Omental fat pad (tissue), 4 donors: ENCODE results near the gene GATAD2A. TPM values are rescaled to one million over a fixed set of nuclear protein-coding genes. Genes with fewer than 3 reads are reported as not detected.

Experiments used
- ATAC-seq: fragments of 150-250 bp; one replicate; pipeline ENCODE4 v1.9.1; 2016; ENCODE audit warnings: mild to moderate bottlenecking, moderate library complexity; ENCODE audit not compliant: low FRiP score
- DNase-seq: peaks from one replicate; pipeline ENCODE4 v3.0.0-alpha.2; 2019; ENCODE audit warnings: low spot score
- total RNA-seq, 4 donors: library from RNA; depleted of rRNA; stranded (reverse); fragments of >200 nt; gene quantifications; one replicate each; pipeline ENCODE4 v1.1.0, GENCODE V29; 2016
- TF ChIP-seq, protein P1 (sequence below), 3 donors: fragments of 450-650 bp; IDR thresholded peaks; one replicate each; pipeline ENCODE4 v1.5.1; 2016 to 2017; ENCODE audit warnings: antibody characterized with exemption in 3 of 3, mild to moderate bottlenecking in 3 of 3, moderate library complexity in 2 of 3

GATAD2A gene
- total RNA-seq, 4 donors from 2014 or later: 25.9 to 80.3 (median 35.9) TPM

DNA sequence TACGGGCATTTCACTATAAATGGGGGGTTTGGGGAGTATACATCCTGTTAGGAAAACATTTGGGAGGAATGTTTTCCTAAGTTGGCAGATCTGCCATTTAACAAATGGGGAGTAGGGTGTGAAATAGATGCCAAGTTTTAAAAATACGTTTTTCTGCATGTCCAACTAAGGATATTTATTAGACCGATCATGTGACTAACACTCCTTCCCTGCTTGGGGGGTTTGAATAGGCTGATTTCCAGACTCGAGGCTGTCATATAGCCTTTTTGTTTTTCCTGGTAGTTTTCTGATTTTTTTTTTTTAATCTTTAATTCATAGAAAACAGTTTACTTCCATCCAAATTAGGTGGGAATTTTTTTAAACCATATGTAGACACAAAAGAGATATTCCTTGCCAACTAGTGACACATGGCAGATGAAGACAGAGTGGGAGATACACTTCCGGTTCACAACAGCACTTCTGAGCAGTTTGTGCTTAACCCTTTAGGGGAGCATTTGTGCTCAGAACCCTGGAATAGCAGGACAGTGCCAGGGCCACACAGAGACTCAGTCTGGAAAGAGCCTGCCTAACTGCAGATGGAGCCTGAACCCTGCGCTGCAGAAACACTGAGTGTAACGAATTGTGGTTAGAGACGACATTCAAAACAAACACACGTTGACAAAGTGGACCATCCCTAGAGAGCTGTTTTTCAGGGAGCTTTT is 5.6 kb upstream of the GATAD2A start:
- DNase-seq (no peak), ATAC-seq (no peak)
- TF ChIP-seq, protein P1, sequence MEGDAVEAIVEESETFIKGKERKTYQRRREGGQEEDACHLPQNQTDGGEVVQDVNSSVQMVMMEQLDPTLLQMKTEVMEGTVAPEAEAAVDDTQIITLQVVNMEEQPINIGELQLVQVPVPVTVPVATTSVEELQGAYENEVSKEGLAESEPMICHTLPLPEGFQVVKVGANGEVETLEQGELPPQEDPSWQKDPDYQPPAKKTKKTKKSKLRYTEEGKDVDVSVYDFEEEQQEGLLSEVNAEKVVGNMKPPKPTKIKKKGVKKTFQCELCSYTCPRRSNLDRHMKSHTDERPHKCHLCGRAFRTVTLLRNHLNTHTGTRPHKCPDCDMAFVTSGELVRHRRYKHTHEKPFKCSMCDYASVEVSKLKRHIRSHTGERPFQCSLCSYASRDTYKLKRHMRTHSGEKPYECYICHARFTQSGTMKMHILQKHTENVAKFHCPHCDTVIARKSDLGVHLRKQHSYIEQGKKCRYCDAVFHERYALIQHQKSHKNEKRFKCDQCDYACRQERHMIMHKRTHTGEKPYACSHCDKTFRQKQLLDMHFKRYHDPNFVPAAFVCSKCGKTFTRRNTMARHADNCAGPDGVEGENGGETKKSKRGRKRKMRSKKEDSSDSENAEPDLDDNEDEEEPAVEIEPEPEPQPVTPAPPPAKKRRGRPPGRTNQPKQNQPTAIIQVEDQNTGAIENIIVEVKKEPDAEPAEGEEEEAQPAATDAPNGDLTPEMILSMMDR (IDR thresholded peaks at IDR 0.05): no peak

DNA sequence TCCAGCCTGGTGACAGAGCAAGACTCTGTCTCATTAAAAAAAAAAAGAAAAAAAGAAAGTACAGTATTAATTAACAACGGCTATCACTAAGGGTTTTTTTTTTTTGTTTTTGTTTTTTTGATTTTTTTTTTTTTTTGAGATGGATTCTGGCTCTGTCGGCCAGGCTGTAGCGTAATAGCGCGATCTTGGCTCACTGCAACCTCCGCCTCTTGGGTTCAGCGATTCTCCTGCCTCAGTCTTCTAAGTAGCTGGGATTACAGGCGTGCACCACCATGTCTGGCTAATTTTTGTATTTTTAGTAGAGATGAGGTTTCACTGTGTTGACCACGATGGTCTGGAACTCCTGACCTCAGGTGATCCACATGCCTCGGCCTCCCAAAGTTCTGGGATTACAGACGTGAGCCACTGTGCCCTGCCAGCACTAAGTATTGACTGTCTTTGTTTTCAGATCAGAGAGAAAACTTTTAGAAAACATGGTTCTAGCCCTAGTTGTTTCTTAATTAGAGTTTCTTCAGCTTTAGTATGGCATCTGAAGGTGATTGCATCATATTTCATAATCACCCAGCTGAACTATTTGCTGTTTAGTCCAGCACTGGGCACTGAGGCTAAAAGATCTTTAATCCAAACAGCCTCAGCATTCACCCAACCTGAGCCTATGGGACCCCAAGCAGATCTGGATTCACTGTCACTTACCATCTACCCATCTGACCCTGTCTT is 2.7 kb upstream of the GATAD2A start:
- DNase-seq (no peak), ATAC-seq (peak; percentile 8)
- TF ChIP-seq, protein P1 (IDR thresholded peaks at IDR 0.05): no peak

DNA sequence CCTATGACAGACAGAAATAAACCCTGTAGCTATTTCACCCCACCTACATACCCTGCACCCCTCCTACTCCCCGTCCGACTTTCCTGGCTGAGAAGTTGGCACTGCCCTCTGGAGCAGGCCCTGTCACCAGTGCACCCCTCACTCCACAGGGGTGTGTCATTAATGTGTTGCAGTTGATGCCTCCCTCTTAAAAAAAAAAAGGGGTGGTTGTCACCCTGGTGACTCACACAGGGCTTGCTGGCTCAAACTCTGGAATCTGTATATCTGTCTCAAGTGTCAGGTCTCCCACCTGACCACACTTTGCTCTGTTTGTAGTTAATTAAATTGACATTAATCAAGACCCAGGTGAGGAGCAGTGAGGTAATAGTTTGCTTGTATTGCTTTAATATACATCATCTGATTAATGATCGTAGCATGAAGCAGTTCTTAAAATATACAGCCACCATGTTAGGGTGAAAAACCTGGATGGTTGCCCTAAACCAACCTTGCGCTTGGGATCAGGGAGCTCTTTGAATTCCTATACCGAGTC is 2.0 kb upstream of the GATAD2A start:
- DNase-seq (no peak), ATAC-seq (peak; percentile 10)
- TF ChIP-seq, protein P1 (IDR thresholded peaks at IDR 0.05): no peak

DNA sequence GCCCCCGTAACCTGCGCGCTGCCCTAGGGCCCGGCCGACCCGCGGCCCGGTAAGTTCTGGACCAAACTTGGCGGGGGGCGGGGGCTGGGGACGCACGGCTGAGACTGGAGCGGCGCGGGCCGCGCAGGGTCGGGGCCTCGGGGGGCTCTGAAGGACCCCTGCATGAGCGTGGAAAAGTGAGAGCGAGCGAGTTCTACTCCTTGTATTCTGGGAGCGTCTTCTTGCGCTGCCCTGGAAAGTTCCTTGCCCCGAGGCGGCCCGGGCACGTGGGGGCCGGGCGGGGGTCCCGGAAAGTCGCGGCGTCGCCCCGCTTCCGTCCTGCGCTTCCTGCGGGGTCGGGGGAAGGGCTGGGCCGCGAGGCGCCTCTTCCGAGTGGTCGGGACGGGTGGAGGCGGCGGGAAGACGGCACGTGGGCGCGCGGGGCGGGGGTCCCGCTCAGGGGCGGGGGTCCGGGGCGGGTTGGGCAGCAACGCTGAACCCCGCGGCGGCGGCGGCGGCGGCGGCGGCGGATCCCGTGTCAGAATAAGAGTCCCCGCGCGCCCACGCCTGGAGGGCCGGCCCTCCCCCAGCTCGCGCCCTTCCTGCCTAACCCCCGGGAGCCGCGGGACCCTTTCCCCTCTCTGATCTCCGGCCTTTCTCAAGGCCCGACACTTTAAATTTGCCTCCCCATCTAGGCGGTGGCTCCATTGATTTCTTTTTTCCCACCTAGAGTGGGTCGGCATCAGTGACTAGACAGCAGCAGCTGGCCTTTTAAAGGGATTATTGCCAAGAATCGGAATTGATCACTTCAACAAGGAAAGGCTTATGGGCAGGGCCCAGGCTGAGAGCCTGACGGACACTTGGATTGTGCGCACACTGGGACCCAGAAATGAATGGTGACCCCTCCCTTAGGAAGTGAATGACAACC is 749 bp downstream of the GATAD2A start:
- ATAC-seq (peak; percentile 19), DNase-seq (no peak)
- TF ChIP-seq, protein P1 (IDR thresholded peaks at IDR 0.05): no peak

DNA sequence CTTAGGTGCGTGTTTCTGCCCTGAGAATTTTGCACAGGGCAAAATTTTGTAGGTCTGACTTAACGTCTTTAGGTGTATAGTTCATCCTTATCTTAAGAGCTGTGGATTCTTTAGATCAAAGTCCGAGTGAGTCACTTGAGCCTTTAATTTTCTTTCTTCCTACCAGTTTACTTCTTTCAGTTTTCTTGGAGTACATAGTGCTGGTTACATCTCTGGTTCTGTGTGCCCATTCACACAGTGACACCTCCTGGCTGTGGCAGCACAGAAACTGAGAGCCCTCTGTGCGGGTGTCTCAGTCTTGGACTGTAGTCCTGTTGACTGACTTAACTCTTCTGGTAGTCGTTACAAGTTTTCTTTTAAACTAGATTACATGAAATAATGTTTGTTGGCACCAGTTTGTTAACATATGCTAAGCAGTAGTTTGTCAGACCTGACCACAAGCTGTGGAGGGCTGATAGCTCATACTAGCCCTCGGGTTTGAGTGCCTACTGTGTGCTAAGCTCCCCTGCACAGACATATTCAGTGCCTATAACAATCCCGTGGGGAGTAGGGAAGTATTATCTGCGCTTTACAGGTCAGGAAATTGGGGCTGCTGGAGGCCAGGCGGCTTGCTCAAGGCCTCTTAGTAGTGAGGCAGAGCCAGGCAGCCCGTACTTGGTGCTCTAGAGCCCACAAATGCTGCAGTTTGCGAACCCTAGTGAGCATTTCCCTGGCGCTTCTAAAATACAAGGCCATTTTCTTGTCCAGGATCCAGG is 1.6 kb downstream of the GATAD2A start:
- DNase-seq: no peak
- TF ChIP-seq, protein P1 (IDR thresholded peaks at IDR 0.05): no peak
- ATAC-seq: no peak

DNA sequence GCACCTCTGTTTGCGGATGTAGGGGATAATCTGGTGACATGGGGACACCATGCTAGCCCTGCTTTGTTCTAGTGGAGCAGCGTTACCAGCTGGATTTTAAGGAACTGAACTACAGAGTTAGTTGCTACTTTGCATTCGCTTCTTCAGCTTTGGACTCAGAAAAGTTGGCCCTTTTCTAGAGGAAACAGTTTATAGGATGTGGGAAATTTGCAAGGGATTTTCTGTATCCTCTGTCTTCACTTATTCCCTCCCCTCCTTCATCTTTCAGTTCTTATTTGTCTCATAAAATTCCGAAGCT is 2.1 kb downstream of the GATAD2A start:
- TF ChIP-seq, protein P1 (IDR thresholded peaks at IDR 0.05): no peak
- ATAC-seq (no peak), DNase-seq (no peak)
